ENCODE results near the gene DDX39A.

The DDX39A gene

GRCh38 chr19:14361824-14362223, 57.3 kb downstream of the DDX39A start:
- DNase-seq: peak in 1 of 2 experiments; percentile 54

All from stimulated activated CD4-positive, alpha-beta T cell treated with anti-CD3 and anti-CD28 coated beads, Interleukin-4, amount 100 ng/mL, for 4 hours (primary cell).